ENCODE results near the gene RUNX2.

RUNX2 gene

GRCh38 chr6:45445364-45445748 lies 117.2 kb downstream of the RUNX2 start:
- Histone ChIP-seq H3K9me3 (ENCODE audit: control insufficient read depth, insufficient read depth, low read depth, low read length) (no peaks in the 10 kb centered on the region), H3K4me3 (ENCODE audit: low read depth, low read length) (no peak overlapping the region), H3K4me1 (ENCODE audit: control insufficient read depth, insufficient read depth, low read length) (peaks cover 12% of the 10 kb centered on the region), H3K36me3 (ENCODE audit: control insufficient read depth in 2 of 2, insufficient read depth in 1 of 2, low read length in 2 of 2) (no peaks in the 10 kb centered on the region), H3K27ac (ENCODE audit: extremely low read depth, low read depth, low read length) (no peak overlapping the region)
- ChIA-PET CTCF (interaction anchor here (0.6 kb wide), 2 partner anchors 38 to 970 kb away, joined by 3 read pairs; no protein-coding TSS in a partner anchor), POLR2A (interaction anchor here (0.9 to 1.2 kb wide), 2 partner anchors 67 to 269 kb away, joined by 4 to 5 read pairs; partner anchors contain the start of gene SUPT3H)
- TF ChIP-seq RBAK (tag by site-specific recombination; IDR thresholded peaks at IDR 0.05) (no peak), ZNF274 (IDR thresholded peaks at IDR 0.05; ENCODE audit: low read length) (no peak), ZNF274 (tag by site-specific recombination; IDR thresholded peaks at IDR 0.05; ENCODE audit: borderline replicate concordance) (no peak), ZNF76 (tag by site-specific recombination; IDR thresholded peaks at IDR 0.05; ENCODE audit: borderline replicate concordance, low read depth) (no peak), AEBP2 (tag by site-specific recombination; IDR thresholded peaks at IDR 0.05; ENCODE audit: borderline replicate concordance) (no peak), ZBTB21 (tag by site-specific recombination; IDR thresholded peaks at IDR 0.05) (no peak), ZNF548 (tag by site-specific recombination; IDR thresholded peaks at IDR 0.05) (no peak), ATF2 (tag by site-specific recombination; IDR thresholded peaks at IDR 0.05; ENCODE audit: low read depth) (no peak)

GRCh38 chr6:45445749-45446549 lies 117.8 kb downstream of the RUNX2 start:
- CTCF ChIA-PET, result interaction anchor here (0.6 kb wide), 1 partner anchor 976 kb away, joined by 3 read pairs; no protein-coding TSS in a partner anchor
- no peak overlapping the region for H3K27ac ChIP-seq (ENCODE audit: extremely low read depth, low read depth, low read length)
- no peak for TF ChIP-seq ZNF239 (tag by site-specific recombination; IDR thresholded peaks at IDR 0.05)
- TF ChIP-seq ZNF561 (tag by site-specific recombination; IDR thresholded peaks at IDR 0.05; ENCODE audit: borderline replicate concordance), result peak; percentile 75; the same call in 1 of the 2 replicates
- peak; percentile 97 for TF ChIP-seq SP7 (tag by site-specific recombination; IDR thresholded peaks at IDR 0.05)
- no peak for TF ChIP-seq ZNF174 (tag by site-specific recombination; IDR thresholded peaks at IDR 0.05)
- peak; percentile 100 for TF ChIP-seq ZBTB44 (tag by site-specific recombination; IDR thresholded peaks at IDR 0.05)
- TF ChIP-seq ZNF366 (tag by site-specific recombination; conservative IDR thresholded peaks at IDR 0.05), result peak; percentile 92
- TF ChIP-seq ZNF792 (tag by site-specific recombination; IDR thresholded peaks at IDR 0.05), result peak; percentile 73; the same call in 1 of the 2 replicates
- peak; percentile 94 for TF ChIP-seq FEZF1 (tag by site-specific recombination; IDR thresholded peaks at IDR 0.05)
- TF ChIP-seq TRIM28 (IDR thresholded peaks at IDR 0.05; ENCODE audit: borderline replicate concordance, low read length), result peak; percentile 55; the same call in 1 of the 2 replicates
- TF ChIP-seq ZNF660 (tag by site-specific recombination; IDR thresholded peaks at IDR 0.05), result peak; percentile 97
- TF ChIP-seq ZNF184 (tag by site-specific recombination; IDR thresholded peaks at IDR 0.05), result peak; percentile 71; the same call in 1 of the 2 replicates
- TF ChIP-seq ZNF610 (tag by site-specific recombination; IDR thresholded peaks at IDR 0.05; ENCODE audit: borderline replicate concordance), result peak; percentile 70; the same call in 1 of the 2 replicates
- peak; percentile 85; the same call in 1 of the 2 replicates for TF ChIP-seq ZNF639 (tag by site-specific recombination; IDR thresholded peaks at IDR 0.05)
- no peak for TF ChIP-seq ZSCAN16 (tag by site-specific recombination; IDR thresholded peaks at IDR 0.05)
- TF ChIP-seq ZNF423 (tag by site-specific recombination; IDR thresholded peaks at IDR 0.05), result no peak
- peak; percentile 45; the same call in 1 of the 2 replicates for TF ChIP-seq ZNF335 (tag by site-specific recombination; conservative IDR thresholded peaks at IDR 0.05)
- TF ChIP-seq ATF2 (tag by site-specific recombination; IDR thresholded peaks at IDR 0.05; ENCODE audit: low read depth), result peak; percentile 72
- TF ChIP-seq ZBTB21 (tag by site-specific recombination; IDR thresholded peaks at IDR 0.05), result peak; percentile 79; the same call in 1 of the 2 replicates
- peak; percentile 90 for TF ChIP-seq ZNF362 (tag by site-specific recombination; IDR thresholded peaks at IDR 0.05)

More at GRCh38 chr6:45445749-45446549, 117.8 kb downstream of the RUNX2 start:
- Histone ChIP-seq H3K4me1 (ENCODE audit: control insufficient read depth, insufficient read depth, low read length) (peaks cover 12% of the 10 kb centered on the region), H3K4me3 (ENCODE audit: low read depth, low read length) (no peak overlapping the region), H3K36me3 (ENCODE audit: control insufficient read depth in 2 of 2, insufficient read depth in 1 of 2, low read length in 2 of 2) (no peaks in the 10 kb centered on the region), H3K9me3 (ENCODE audit: control insufficient read depth, insufficient read depth, low read depth, low read length) (no peaks in the 10 kb centered on the region)
- POLR2A ChIA-PET, result interaction anchor here (0.9 to 1.2 kb wide), 2 partner anchors 68 to 269 kb away, joined by 4 to 5 read pairs; partner anchors contain the start of gene SUPT3H
